ENCODE data around the gene CCDC116.

DNA sequence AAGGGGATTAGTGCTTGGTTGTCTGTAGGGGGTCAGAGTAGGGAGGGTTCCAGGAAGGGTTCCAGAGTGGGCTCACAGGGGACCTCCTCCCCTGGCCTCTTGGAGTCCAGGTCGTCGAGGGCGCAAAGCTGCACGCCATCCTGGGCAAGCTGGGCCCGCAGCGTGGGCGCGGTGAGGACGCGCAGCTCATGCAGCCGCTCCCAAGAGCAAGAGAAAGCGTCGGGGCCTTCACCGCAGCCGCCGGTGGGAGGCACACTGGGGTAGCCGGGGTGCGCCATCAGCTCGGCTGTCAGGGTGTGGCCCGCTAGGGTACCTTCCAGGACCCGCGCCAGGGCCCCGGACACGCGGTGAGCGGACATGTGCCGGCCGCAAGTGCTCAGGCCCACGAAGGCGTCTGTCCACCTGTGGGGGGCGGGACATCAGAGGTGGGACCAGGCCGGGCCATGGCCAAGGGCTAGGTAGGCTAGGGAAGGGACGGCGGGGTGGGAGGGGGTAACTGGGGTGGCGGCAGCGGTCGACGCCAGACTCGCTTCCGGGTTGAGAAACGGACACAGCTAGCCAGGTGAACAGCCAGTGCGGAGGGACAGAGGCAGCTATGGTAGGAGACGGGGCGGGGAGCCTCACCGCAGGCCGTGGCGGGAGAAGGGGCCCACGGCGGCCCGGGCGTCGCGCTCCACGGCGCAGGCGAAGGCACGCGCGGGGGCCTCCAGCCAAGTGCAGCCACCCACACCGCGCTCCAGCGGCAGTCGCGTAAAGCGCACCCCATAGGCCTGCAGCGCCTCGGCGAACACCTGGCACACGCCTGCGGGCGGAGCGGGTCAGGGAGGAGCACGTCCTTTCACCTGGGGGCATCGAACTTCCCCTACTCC is 3.9 kb upstream of the CCDC116 start:
- TF ChIP-seq, protein P1, sequence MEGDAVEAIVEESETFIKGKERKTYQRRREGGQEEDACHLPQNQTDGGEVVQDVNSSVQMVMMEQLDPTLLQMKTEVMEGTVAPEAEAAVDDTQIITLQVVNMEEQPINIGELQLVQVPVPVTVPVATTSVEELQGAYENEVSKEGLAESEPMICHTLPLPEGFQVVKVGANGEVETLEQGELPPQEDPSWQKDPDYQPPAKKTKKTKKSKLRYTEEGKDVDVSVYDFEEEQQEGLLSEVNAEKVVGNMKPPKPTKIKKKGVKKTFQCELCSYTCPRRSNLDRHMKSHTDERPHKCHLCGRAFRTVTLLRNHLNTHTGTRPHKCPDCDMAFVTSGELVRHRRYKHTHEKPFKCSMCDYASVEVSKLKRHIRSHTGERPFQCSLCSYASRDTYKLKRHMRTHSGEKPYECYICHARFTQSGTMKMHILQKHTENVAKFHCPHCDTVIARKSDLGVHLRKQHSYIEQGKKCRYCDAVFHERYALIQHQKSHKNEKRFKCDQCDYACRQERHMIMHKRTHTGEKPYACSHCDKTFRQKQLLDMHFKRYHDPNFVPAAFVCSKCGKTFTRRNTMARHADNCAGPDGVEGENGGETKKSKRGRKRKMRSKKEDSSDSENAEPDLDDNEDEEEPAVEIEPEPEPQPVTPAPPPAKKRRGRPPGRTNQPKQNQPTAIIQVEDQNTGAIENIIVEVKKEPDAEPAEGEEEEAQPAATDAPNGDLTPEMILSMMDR (IDR thresholded peaks at IDR 0.05 in 8 of 11, conservative IDR thresholded peaks at IDR 0.05 in 3 of 11), result no peak
- no peak for TF ChIP-seq POLR2A (IDR thresholded peaks at IDR 0.05)
